Right lobe of liver (tissue), 6 donors: ENCODE data around the gene CTDP1. TPM values are rescaled to one million over a fixed set of nuclear protein-coding genes. Genes with fewer than 3 reads are reported as not detected.

Experiments
- ATAC-seq, 4 donors: fragments of 200-7000 bp; cut with Tn5 transposase; one replicate each; pipeline ENCODE4 v1.9.1; 2020; ENCODE audit warnings: mild to moderate bottlenecking in 4 of 4, moderate library complexity in 4 of 4
- DNase-seq, 3 donors: peaks; one replicate each; pipeline ENCODE4 v3.0.0-alpha.2; 2020
- H3K27ac ChIP-seq, 3 donors: fragments of 200-600 bp; one replicate each; pipeline ENCODE4 v1.8.0; 2022
- H3K27me3 ChIP-seq, 2 donors: fragments of 200-600 bp; one replicate each; pipeline ENCODE4 v1.8.0; 2022
- H3K36me3 ChIP-seq, 4 donors: fragments of 200-600 bp; sonication (generic) in 1 of 4; one replicate each; pipeline versions ENCODE4 v1.5.1 to v1.8.0; 2017 to 2022; ENCODE audit warnings: control low read depth in 1 of 4
- H3K4me1 ChIP-seq, 4 donors: fragments of 200-600 bp; sonication (generic) in 1 of 4; one replicate each; pipeline versions ENCODE4 v1.5.1 to v1.8.0; 2017 to 2022; ENCODE audit warnings: control low read depth in 1 of 4
- H3K4me3 ChIP-seq, 3 donors: fragments of 200-600 bp; one replicate each; pipeline ENCODE4 v1.8.0; 2022
- H3K9me3 ChIP-seq, 4 donors: fragments of 200-600 bp; sonication (generic) in 1 of 4; one replicate each; pipeline versions ENCODE4 v1.5.1 to v1.8.0; 2017 to 2022; ENCODE audit warnings: control low read depth in 1 of 4
- CTCF ChIP-seq, 4 donors: fragments of 200-600 bp in 3 of 4; fragments of 450-650 bp in 1 of 4; IDR thresholded peaks; one replicate each; pipeline versions ENCODE4 v1.5.1 to v1.8.0; 2016 to 2022; ENCODE audit warnings: antibody characterized with exemption in 4 of 4, mild to moderate bottlenecking in 2 of 4
- POLR2A ChIP-seq: fragments of 450-650 bp; IDR thresholded peaks from one replicate; pipeline ENCODE4 v1.6.1; 2017; ENCODE audit warnings: antibody characterized with exemption, mild to moderate bottlenecking
- WGBS: methylation state at CpG from one replicate; pipeline ENCODE4 v1.1.6; 2018; ENCODE audit warnings: low coverage, low lambda C conversion rate; ENCODE audit not compliant: insufficient coverage; ENCODE audit errors: missing lambda C conversion rate; 5-methylcytosine and 5-hydroxymethylcytosine counted together
- intact Hi-C, 2 donors: fragments of 100-400 bp; cut with DNase I; formaldehyde crosslinking; loops; one replicate each; pipeline versions ENCODE4 v1.11.2 to v1.14.1; 2022
- total RNA-seq, 6 experiments: library from RNA; depleted of rRNA in 2 of 6; stranded (reverse); fragments of >200 nt in 2 of 6; fragmentation: NEBNext Ultra II Directional in 3 of 6; extraction: Animal tissue kit (Norgen Biotek cat#: 25700) in 3 of 6; gene quantifications; one replicate each; pipeline versions ENCODE4 v1.1.0 to v1.2.4, GENCODE V29; 2016 to 2023
- donor health status: DM: no; HTN: yes; CAD: no.
- donor health status: DM: no; HTN: no; CAD: no.
- donor health status: DM: no; HTN: no; CAD: no.
- donor health status: DM: no; HTN: yes; CAD: no.
- donor health status: DM: no; HTN: yes; CAD: no.

Gene CTDP1
- total RNA-seq, 6 experiments from 2014 or later = 7.5 to 10.4 (median 8.2) TPM

DNA sequence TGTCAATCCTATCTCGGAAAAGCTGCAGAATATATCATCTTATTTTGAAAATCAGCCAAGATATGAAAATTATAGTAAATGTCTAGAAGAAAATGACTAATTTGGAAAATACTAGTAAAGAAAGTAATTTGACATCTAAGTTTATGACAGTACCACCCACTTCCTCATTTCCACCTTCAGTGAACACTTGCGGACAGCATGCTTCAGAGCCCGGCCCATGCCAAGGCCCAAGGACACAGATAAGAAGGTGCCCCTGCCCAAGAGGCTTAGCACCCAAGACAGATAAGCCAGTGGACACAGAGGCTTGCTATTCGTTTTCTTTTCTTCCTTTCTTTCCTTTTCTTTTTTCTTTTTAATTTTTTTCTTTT, 113.4 kb downstream of the CTDP1 start:
- Histone ChIP-seq H3K4me3 (no peak overlapping the region), H3K4me1 (peaks cover 0 to 7% (median 0%) of the 10 kb centered on the region in 4 donors), H3K27me3 (peaks cover 0 to 7% of the 10 kb centered on the region in 2 donors), H3K36me3 (no peaks in the 10 kb centered on the region), H3K27ac (no peak overlapping the region), H3K9me3 (no peaks in the 10 kb centered on the region)
- WGBS = 57% methylated on average over 4 of the region's 4 CpGs
- ATAC-seq (no peak), DNase-seq (peak in 1 of 3 donors; percentile 54)
- intact Hi-C loops = no loop called here
- no peak for TF ChIP-seq POLR2A
- TF ChIP-seq CTCF (IDR thresholded peaks at IDR 0.05) = no peak

- H3K4me1 ChIP-seq = peaks cover 0 to 15% (median 0%) of the 10 kb centered on the region in 4 donors
- H3K9me3 ChIP-seq = no peaks in the 10 kb centered on the region
- WGBS = 80% methylated on average over 7 of the region's 17 CpGs
- H3K4me3 ChIP-seq = no peak overlapping the region
- TF ChIP-seq POLR2A = no peak
- TF ChIP-seq CTCF (IDR thresholded peaks at IDR 0.05) = no peak
- ATAC-seq (no peak), DNase-seq (no peak)
- no peak overlapping the region for H3K27ac ChIP-seq
- intact Hi-C loops = no loop called here
- H3K27me3 ChIP-seq = peaks cover 0 to 19% of the 10 kb centered on the region in 2 donors
- no peaks in the 10 kb centered on the region for H3K36me3 ChIP-seq
Observed at GRCh38 chr18:79794846-79795245, 115.2 kb downstream of the CTDP1 start.

- Histone ChIP-seq H3K27ac (no peak overlapping the region), H3K4me1 (peaks cover 0 to 15% (median 0%) of the 10 kb centered on the region in 4 donors), H3K4me3 (no peak overlapping the region), H3K9me3 (no peaks in the 10 kb centered on the region), H3K36me3 (no peaks in the 10 kb centered on the region), H3K27me3 (peaks cover 0 to 19% of the 10 kb centered on the region in 2 donors)
- intact Hi-C loops = no loop called here
- ATAC-seq (no peak), DNase-seq (peak in 1 of 3 donors; percentile 10)
- 85% methylated on average over 10 of the region's 19 CpGs for WGBS
- no peak for TF ChIP-seq CTCF (IDR thresholded peaks at IDR 0.05)
- no peak for TF ChIP-seq POLR2A
Observed at GRCh38 chr18:79795446-79795845, 115.8 kb downstream of the CTDP1 start.

GRCh38 chr18:79796016-79796415, 116.4 kb downstream of the CTDP1 start:
- H3K36me3 ChIP-seq = no peaks in the 10 kb centered on the region
- no peak for DNase-seq
- WGBS = 41% methylated on average over 7 of the region's 7 CpGs
- TF ChIP-seq CTCF (IDR thresholded peaks at IDR 0.05) (no peak), POLR2A (no peak)
- H3K4me3 ChIP-seq = no peak overlapping the region
- no peak for ATAC-seq
- intact Hi-C loops = no loop called here
- H3K4me1 ChIP-seq = peaks cover 0 to 15% (median 0%) of the 10 kb centered on the region in 4 donors
- H3K27me3 ChIP-seq = peaks cover 0 to 19% of the 10 kb centered on the region in 2 donors
- H3K9me3 ChIP-seq = no peaks in the 10 kb centered on the region
- no peak overlapping the region for H3K27ac ChIP-seq
